Mesenchymal stem cell (in vitro differentiated cells and primary cell): ENCODE results near the gene TOMM7.
"Not testable (repeated sequence)": the region's sequence is repeated elsewhere in the genome, so short reads cannot be mapped to it uniquely, and the experiment has no call there.

Experiments
- DNase-seq: peaks from one replicate; pipeline ENCODE4 v3.0.0-alpha.2; 2013
- H2AFZ ChIP-seq: one replicate; pipeline ENCODE4 v1.6.1; 2013; ENCODE audit warnings: low read depth, mild to moderate bottlenecking, control low read depth, inconsistent platforms, low read length, moderate library complexity
- H2AK5ac ChIP-seq: 2 replicates; pipeline ENCODE4 v1.6.1; 2013; ENCODE audit warnings: low read length, moderate library complexity, mild to moderate bottlenecking, inconsistent platforms; ENCODE audit not compliant: severe bottlenecking
- H2BK120ac ChIP-seq: one replicate; pipeline ENCODE4 v1.6.1; 2013; ENCODE audit warnings: low read depth, mild to moderate bottlenecking, inconsistent platforms, low read length, moderate library complexity
- H2BK12ac ChIP-seq, 2 experiments: one replicate each; pipeline ENCODE4 v1.6.1; 2013; ENCODE audit warnings: inconsistent platforms in 2 of 2, low read length in 2 of 2, mild to moderate bottlenecking in 2 of 2, moderate library complexity in 2 of 2, control low read depth in 1 of 2
- H2BK15ac ChIP-seq: one replicate; pipeline ENCODE4 v1.6.1; 2013; ENCODE audit warnings: mild to moderate bottlenecking, low read depth, inconsistent platforms; ENCODE audit not compliant: poor library complexity, severe bottlenecking
- H2BK5ac ChIP-seq: 2 replicates; pipeline ENCODE4 v1.6.1; 2013; ENCODE audit warnings: low read depth, mild to moderate bottlenecking, low read length, control low read depth, inconsistent platforms; ENCODE audit not compliant: poor library complexity, severe bottlenecking
- H3K14ac ChIP-seq, 2 experiments: one replicate each; pipeline ENCODE4 v1.6.1; 2013; ENCODE audit warnings: inconsistent platforms in 2 of 2, low read length in 2 of 2, control low read depth in 1 of 2, mild to moderate bottlenecking in 1 of 2, moderate library complexity in 1 of 2
- H3K18ac ChIP-seq, 2 experiments: one replicate each; pipeline ENCODE4 v1.6.1; 2013; ENCODE audit warnings: inconsistent platforms in 2 of 2, low read length in 2 of 2, control low read depth in 1 of 2, low read depth in 1 of 2, mild to moderate bottlenecking in 1 of 2
- H3K23ac ChIP-seq, 2 experiments: one replicate each; pipeline ENCODE4 v1.6.1; 2013; ENCODE audit warnings: inconsistent platforms in 2 of 2, low read length in 2 of 2, mild to moderate bottlenecking in 2 of 2, moderate library complexity in 2 of 2, control low read depth in 1 of 2
- H3K27ac ChIP-seq: 2 replicates; pipeline ENCODE4 v1.5.1; 2013; ENCODE audit warnings: mild to moderate bottlenecking, moderate library complexity, low read length, control low read depth, inconsistent platforms; ENCODE audit not compliant: poor library complexity, severe bottlenecking
- H3K27me3 ChIP-seq, 2 experiments: 2 replicates each; pipeline versions ENCODE4 v1.6.1 to v1.7.0; 2013; ENCODE audit warnings: low read length in 2 of 2, mild to moderate bottlenecking in 2 of 2, moderate library complexity in 2 of 2, control low read depth in 1 of 2, inconsistent platforms in 1 of 2; ENCODE audit not compliant: control insufficient read depth in 1 of 2, insufficient read depth in 1 of 2
- H3K36me3 ChIP-seq, 2 experiments: 2 replicates each; pipeline versions ENCODE4 v1.6.1 to v1.7.0; 2013; ENCODE audit warnings: low read length in 2 of 2, control low read depth in 1 of 2, inconsistent platforms in 1 of 2, low read depth in 1 of 2, mild to moderate bottlenecking in 1 of 2; ENCODE audit not compliant: insufficient read depth in 2 of 2, control insufficient read depth in 1 of 2
- H3K4ac ChIP-seq, 2 experiments: one replicate each; pipeline ENCODE4 v1.6.1; 2013; ENCODE audit warnings: inconsistent platforms in 2 of 2, low read length in 2 of 2, mild to moderate bottlenecking in 2 of 2, moderate library complexity in 2 of 2, control low read depth in 1 of 2, low read depth in 1 of 2
- H3K4me1 ChIP-seq: 2 replicates; pipeline ENCODE4 v1.6.1; 2013; ENCODE audit warnings: low read depth, low read length, control low read depth; ENCODE audit not compliant: control insufficient read depth, insufficient read depth
- H3K4me2 ChIP-seq: 2 replicates; pipeline ENCODE4 v1.6.1; 2013; ENCODE audit warnings: low read length, mild to moderate bottlenecking, inconsistent platforms; ENCODE audit not compliant: poor library complexity, severe bottlenecking
- H3K4me3 ChIP-seq, 2 experiments: 2 replicates each; pipeline versions ENCODE4 v1.5.1 to v1.7.0; 2013; ENCODE audit warnings: low read length in 2 of 2, mild to moderate bottlenecking in 2 of 2, control low read depth in 1 of 2, low read depth in 1 of 2; ENCODE audit not compliant: insufficient read depth in 1 of 2
- H3K79me1 ChIP-seq: replicated peaks from 2 replicates; pipeline ENCODE4 v1.6.1; 2013; ENCODE audit warnings: mild to moderate bottlenecking, control low read depth, low read length, inconsistent platforms; ENCODE audit not compliant: poor library complexity, severe bottlenecking
- H3K9ac ChIP-seq: 2 replicates; pipeline ENCODE4 v1.7.0; 2013; ENCODE audit warnings: mild to moderate bottlenecking, low read length, moderate library complexity
- H3K9me3 ChIP-seq: 2 replicates; pipeline ENCODE4 v1.7.0; 2013; ENCODE audit warnings: mild to moderate bottlenecking, low read length; ENCODE audit not compliant: control insufficient read depth
- H4K8ac ChIP-seq: one replicate; pipeline ENCODE4 v1.6.1; 2013; ENCODE audit warnings: inconsistent platforms, mild to moderate bottlenecking, low read length, moderate library complexity
- H4K91ac ChIP-seq: one replicate; pipeline ENCODE4 v1.6.1; 2013; ENCODE audit warnings: mild to moderate bottlenecking, low read length, inconsistent platforms
- WGBS: methylation state at CpG from one replicate; pipeline ENCODE4 v1.1.7; 2013; ENCODE audit warnings: mixed read lengths; 5-methylcytosine and 5-hydroxymethylcytosine counted together

Gene TOMM7

DNA sequence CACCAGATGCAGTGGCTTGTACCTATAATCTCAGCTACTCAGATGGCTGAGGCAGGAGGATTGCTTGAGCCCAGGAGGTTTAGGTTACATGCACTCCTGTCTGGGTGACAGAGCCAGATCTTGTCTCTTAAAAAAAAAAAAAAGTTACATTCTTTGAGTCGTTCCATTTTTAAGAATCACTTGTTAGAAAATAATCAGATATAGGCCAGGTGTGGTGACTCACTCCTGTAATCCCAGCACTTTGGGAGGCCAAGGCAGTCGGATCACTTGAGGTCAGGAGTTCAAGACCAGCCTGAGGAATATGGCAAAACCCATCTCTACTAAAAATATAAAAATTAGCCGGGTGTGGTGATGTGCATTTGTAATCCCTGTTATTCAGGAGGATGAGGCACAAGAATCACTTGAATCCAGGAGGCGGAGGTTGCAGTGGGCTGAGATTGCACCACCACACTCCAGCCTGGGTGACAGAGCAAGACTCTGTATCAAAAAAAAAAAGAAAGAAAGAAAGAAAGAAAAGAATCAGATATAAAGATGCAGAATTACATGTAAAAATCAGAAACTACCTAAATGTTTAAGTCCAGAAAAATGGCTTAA, 42.8 kb downstream of the TOMM7 start:
- not testable (repeated sequence) for H3K18ac ChIP-seq, H2BK5ac ChIP-seq, H2BK15ac ChIP-seq, H3K27me3 ChIP-seq, H2AFZ ChIP-seq, H4K8ac ChIP-seq, H3K79me1 ChIP-seq, H3K4ac ChIP-seq, H3K4me2 ChIP-seq, H3K27ac ChIP-seq, H2BK120ac ChIP-seq, H3K14ac ChIP-seq, H3K23ac ChIP-seq, H3K4me1 ChIP-seq, H3K36me3 ChIP-seq, H4K91ac ChIP-seq, H2AK5ac ChIP-seq, H3K9me3 ChIP-seq, H2BK12ac ChIP-seq, H3K4me3 ChIP-seq, DNase-seq
- WGBS = 67% methylated on average over 4 of the region's 4 CpGs
- peak overlapping the region; percentile 35 for H3K9ac ChIP-seq

DNA sequence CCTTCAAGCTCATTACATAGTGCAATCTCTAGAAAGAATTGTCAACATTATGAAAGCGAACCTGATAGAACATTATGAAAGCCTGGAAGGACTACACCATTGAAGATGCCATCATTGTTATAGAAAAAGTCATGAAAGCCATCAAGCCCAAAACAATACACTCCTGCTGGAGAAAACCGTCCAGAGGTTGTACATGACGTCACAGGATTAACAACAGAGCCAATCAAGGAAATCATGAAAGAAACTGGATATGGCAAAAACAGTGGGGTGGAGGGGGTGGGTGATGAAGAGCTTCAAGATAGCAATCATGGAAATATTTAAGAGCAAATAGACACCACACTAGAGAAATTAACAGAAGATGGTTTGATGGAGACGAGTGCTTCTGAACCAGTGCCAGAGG, 45.7 kb downstream of the TOMM7 start:
- H3K4me3 ChIP-seq = no peak overlapping the region
- H3K79me1 ChIP-seq = no peaks in the 10 kb centered on the region
- no peak overlapping the region for H2AK5ac ChIP-seq
- no peak overlapping the region for H4K8ac ChIP-seq
- no peak overlapping the region for H2AFZ ChIP-seq
- no peak overlapping the region for H2BK5ac ChIP-seq
- no peaks in the 10 kb centered on the region for H3K9me3 ChIP-seq
- no peak overlapping the region for H3K18ac ChIP-seq
- no peak overlapping the region for H3K27ac ChIP-seq
- H3K4me1 ChIP-seq = peaks cover 4% of the 10 kb centered on the region
- H2BK120ac ChIP-seq = no peak overlapping the region
- no peaks in the 10 kb centered on the region for H3K36me3 ChIP-seq
- no peaks in the 10 kb centered on the region for H3K27me3 ChIP-seq
- no peak overlapping the region for H3K14ac ChIP-seq
- H3K9ac ChIP-seq = no peak overlapping the region
- no peak overlapping the region for H3K4ac ChIP-seq
- WGBS = 94% methylated on average over 3 of the region's 4 CpGs
- no peak for DNase-seq
- H3K23ac ChIP-seq = no peak overlapping the region
- H2BK15ac ChIP-seq = no peak overlapping the region
- no peak overlapping the region for H3K4me2 ChIP-seq
- H4K91ac ChIP-seq = no peak overlapping the region
- H2BK12ac ChIP-seq = no peak overlapping the region

DNA sequence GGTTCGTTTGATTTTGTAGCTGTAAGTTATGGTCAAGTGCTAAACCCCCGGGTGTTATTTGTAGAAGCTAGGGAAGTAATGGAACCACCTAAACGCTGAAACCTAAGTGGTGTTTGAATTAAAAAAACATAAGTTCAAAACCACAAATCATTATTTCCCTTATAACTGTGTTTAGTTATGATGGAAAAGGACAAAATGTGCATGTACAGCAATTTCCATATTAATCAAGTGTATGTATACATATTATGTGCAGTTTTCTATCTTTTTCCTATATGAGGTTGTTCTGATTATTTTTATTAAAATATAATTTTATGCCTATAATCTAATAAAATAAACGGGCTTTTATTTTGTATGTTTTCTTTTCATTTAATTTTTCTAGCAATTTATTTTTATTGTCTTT, 49.8 kb downstream of the TOMM7 start:
- Histone ChIP-seq H3K27ac (no peak overlapping the region), H2AFZ (no peak overlapping the region), H3K14ac (no peak overlapping the region), H3K4me1 (no peaks in the 10 kb centered on the region), H2BK120ac (no peak overlapping the region), H3K4me2 (no peak overlapping the region), H3K4ac (no peak overlapping the region), H4K91ac (no peak overlapping the region), H3K9ac (no peak overlapping the region), H2AK5ac (no peak overlapping the region), H4K8ac (no peak overlapping the region), H3K27me3 (no peaks in the 10 kb centered on the region), H2BK15ac (no peak overlapping the region), H2BK12ac (no peak overlapping the region), H3K4me3 (no peak overlapping the region), H3K23ac (no peak overlapping the region), H3K36me3 (no peaks in the 10 kb centered on the region), H3K18ac (no peak overlapping the region), H3K79me1 (no peaks in the 10 kb centered on the region), H2BK5ac (no peak overlapping the region), H3K9me3 (no peaks in the 10 kb centered on the region)
- WGBS = 100% methylated on average over 2 of the region's 4 CpGs
- DNase-seq = no peak

DNA sequence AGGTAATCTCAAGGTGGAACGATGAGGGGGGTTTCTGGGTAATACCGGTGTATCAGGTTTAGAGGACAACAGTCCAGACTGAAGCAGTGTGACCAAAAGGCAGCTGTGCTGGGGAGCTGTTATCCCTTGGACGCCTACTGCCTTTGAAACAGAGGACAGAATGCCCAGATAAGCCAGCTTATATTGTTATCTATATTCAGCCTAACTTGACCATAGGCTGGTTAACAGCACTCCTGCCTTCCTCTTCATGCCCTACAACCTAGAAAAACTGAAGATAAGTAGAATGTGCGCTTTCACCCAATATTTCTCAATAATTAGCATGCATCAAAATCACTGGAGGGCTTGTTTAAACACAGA, 50.8 kb downstream of the TOMM7 start:
- Histone ChIP-seq H3K18ac (no peak overlapping the region), H3K4me1 (no peaks in the 10 kb centered on the region), H3K27me3 (no peaks in the 10 kb centered on the region), H3K9me3 (no peaks in the 10 kb centered on the region), H3K79me1 (no peaks in the 10 kb centered on the region), H3K27ac (no peak overlapping the region), H3K36me3 (no peaks in the 10 kb centered on the region), H3K4me2 (no peak overlapping the region), H3K4me3 (no peak overlapping the region), H2BK5ac (no peak overlapping the region), H2BK15ac (no peak overlapping the region), H4K91ac (no peak overlapping the region), H3K9ac (no peak overlapping the region), H3K4ac (no peak overlapping the region), H2BK120ac (no peak overlapping the region), H2AFZ (no peak overlapping the region), H3K23ac (no peak overlapping the region), H4K8ac (no peak overlapping the region), H2AK5ac (no peak overlapping the region), H2BK12ac (no peak overlapping the region), H3K14ac (no peak overlapping the region)
- 90% methylated on average over 4 of the region's 4 CpGs for WGBS
- no peak for DNase-seq
